ENCODE results near the gene BTRC. TPM values are rescaled to one million over a fixed set of nuclear protein-coding genes. Genes with fewer than 3 reads are reported as not detected.
A peak's percentile ranks its signal among the peaks of the same experiment; 100 is the strongest.

Gene BTRC
- total and polyA plus RNA-seq, 2 donors (not counting 3 experiments of a cell fraction or from before 2014, with no cell fraction given): 11.6 to 18.5 TPM

DNA sequence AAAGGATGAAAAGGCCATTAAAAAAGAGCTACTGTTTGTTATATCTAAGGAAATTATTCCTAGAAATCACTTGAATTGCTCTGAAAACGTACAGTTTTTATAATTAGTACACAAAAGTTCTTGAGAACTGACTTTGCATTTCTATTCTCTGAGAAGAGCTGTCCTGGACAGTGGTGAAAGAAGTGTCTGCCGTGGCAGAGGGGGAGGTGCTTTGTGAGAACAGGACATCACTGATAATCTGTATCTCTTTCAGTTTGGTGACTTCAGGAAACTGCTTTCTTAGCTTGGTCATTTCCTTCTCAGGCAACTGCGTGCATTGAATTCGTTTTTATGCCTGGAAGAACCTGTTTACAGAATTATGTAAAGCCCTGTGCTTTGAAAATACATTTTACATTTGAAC lies 182.0 kb downstream of the BTRC start:
- Histone ChIP-seq H3K9ac (replicated peaks; ENCODE audit: extremely low read depth, insufficient read depth, low read length) (no peak overlapping the region), H3K9me1 (replicated peaks; ENCODE audit: control insufficient read depth, extremely low read depth, insufficient read depth, low read length) (peaks cover 2% of the 10 kb centered on the region), H3K9me3 (replicated peaks; ENCODE audit: control insufficient read depth, insufficient read depth, low read length) (no peaks in the 10 kb centered on the region), H3K36me3 (ENCODE audit: control insufficient read depth in 2 of 2, extremely low read depth in 1 of 2, insufficient read depth in 2 of 2, low read length in 2 of 2) (peaks cover 0 to 2% of the 10 kb centered on the region in 2 experiments), H3K27me3 (ENCODE audit: control insufficient read depth in 2 of 2, insufficient read depth in 2 of 2, low read length in 2 of 2) (no peaks in the 10 kb centered on the region), H2AFZ (ENCODE audit: low read depth, low read length) (no peak overlapping the region), H3K4me2 (ENCODE audit: insufficient read depth, low read length) (peak overlapping the region; percentile 58), H3K27ac (ENCODE audit: insufficient read depth, low read depth, low read length) (peak overlapping the region; percentile 5), H3K4me3 (replicated peaks in 1 of 3; ENCODE audit: insufficient read depth in 1 of 3, low read depth in 1 of 3, low read length in 3 of 3) (no peak overlapping the region), H3K4me1 (ENCODE audit: control insufficient read depth, extremely low read depth, insufficient read depth, low read length) (peaks cover 15% of the 10 kb centered on the region), H4K20me1 (replicated peaks; ENCODE audit: control insufficient read depth, extremely low read depth, insufficient read depth, low read length) (no peaks in the 10 kb centered on the region), H3K79me2 (ENCODE audit: control insufficient read depth, insufficient read depth, low read length) (no peaks in the 10 kb centered on the region)
- dilution Hi-C loops (cut with MboI; ENCODE audit: extremely low pct_ligation_motif_present, low sequenced_read_pairs): no loop called here
- intact Hi-C loops (cut with micrococcal nuclease): no loop called here
- FAIRE-seq: peak; percentile 86
- no peak for TF ChIP-seq POLR2AphosphoS5 (IDR thresholded peaks at IDR 0.05; ENCODE audit: insufficient read depth, low read depth, low read length)
- no peak for TF ChIP-seq MYC (IDR thresholded peaks at IDR 0.05; ENCODE audit: low read depth, low read length)
- TF ChIP-seq JUN (IDR thresholded peaks at IDR 0.05; ENCODE audit: borderline replicate concordance, insufficient read depth, insufficient read length, low read depth): no peak
- peak; percentile 47 for TF ChIP-seq GATA2 (IDR thresholded peaks at IDR 0.05; ENCODE audit: insufficient read depth, insufficient read length, low read depth, low read length)
- peak; percentile 72 for DNase-seq (ENCODE audit: low read depth, low spot score)
- CTCF ChIA-PET: interaction anchor here (0.6 to 2.0 kb wide), 16 partner anchors 9 to 248 kb away, joined by 3 to 12 read pairs (median 4); no protein-coding TSS in a partner anchor
- POLR2A ChIA-PET: no interaction called here
- no TSS peak for BruUV-seq (replicated peaks)

DNA sequence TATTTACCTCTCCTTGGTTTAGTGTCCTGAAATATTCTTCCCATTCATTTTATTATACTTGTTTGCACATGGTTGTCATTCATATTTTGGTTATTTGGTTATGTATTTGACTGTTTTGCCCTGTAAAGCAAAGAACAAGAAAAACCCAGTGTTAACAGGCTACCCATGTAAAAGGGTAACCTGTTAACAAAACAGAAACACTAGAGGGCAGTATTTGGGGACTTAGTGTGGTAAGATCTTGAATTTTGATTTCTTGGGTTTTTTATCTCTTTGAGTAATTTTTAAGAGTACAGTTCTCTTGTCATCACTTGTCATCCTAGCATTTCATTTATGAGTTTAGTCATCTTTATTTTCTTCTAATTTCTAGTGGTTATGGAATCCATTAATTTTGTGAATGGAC lies 182.8 kb downstream of the BTRC start:
- intact Hi-C loops (cut with micrococcal nuclease) (no loop called here), dilution Hi-C loops (cut with MboI; ENCODE audit: extremely low pct_ligation_motif_present, low sequenced_read_pairs) (no loop called here)
- ChIA-PET POLR2A (no interaction called here), CTCF (interaction anchor here (1.3 to 2.0 kb wide), 4 partner anchors 10 to 164 kb away, joined by 3 to 12 read pairs (median 4); no protein-coding TSS in a partner anchor)
- no peaks in the 10 kb centered on the region for H3K9me3 ChIP-seq (replicated peaks; ENCODE audit: control insufficient read depth, insufficient read depth, low read length)
- no TSS peak for BruUV-seq (replicated peaks)
- no peak overlapping the region for H3K9ac ChIP-seq (replicated peaks; ENCODE audit: extremely low read depth, insufficient read depth, low read length)
- H3K36me3 ChIP-seq (ENCODE audit: control insufficient read depth in 2 of 2, extremely low read depth in 1 of 2, insufficient read depth in 2 of 2, low read length in 2 of 2): peaks cover 0 to 2% of the 10 kb centered on the region in 2 experiments
- DNase-seq (ENCODE audit: low read depth, low spot score) (peak; percentile 18), FAIRE-seq (peak; percentile 50)
- H3K27me3 ChIP-seq (ENCODE audit: control insufficient read depth in 2 of 2, insufficient read depth in 2 of 2, low read length in 2 of 2): no peaks in the 10 kb centered on the region
- no peak overlapping the region for H2AFZ ChIP-seq (ENCODE audit: low read depth, low read length)
- H3K27ac ChIP-seq (ENCODE audit: insufficient read depth, low read depth, low read length): no peak overlapping the region
- peaks cover 15% of the 10 kb centered on the region for H3K4me1 ChIP-seq (ENCODE audit: control insufficient read depth, extremely low read depth, insufficient read depth, low read length)
- no peaks in the 10 kb centered on the region for H3K79me2 ChIP-seq (ENCODE audit: control insufficient read depth, insufficient read depth, low read length)
- H3K4me3 ChIP-seq (replicated peaks in 1 of 3; ENCODE audit: insufficient read depth in 1 of 3, low read depth in 1 of 3, low read length in 3 of 3): no peak overlapping the region
- peak overlapping the region; percentile 58 for H3K4me2 ChIP-seq (ENCODE audit: insufficient read depth, low read length)
- no peaks in the 10 kb centered on the region for H4K20me1 ChIP-seq (replicated peaks; ENCODE audit: control insufficient read depth, extremely low read depth, insufficient read depth, low read length)
- TF ChIP-seq GATA2 (IDR thresholded peaks at IDR 0.05; ENCODE audit: insufficient read depth, insufficient read length, low read depth, low read length) (no peak), CTCF (IDR thresholded peaks at IDR 0.05; ENCODE audit: extremely low read depth in 1 of 2, insufficient read depth in 1 of 2, low read depth in 1 of 2, low read length in 2 of 2) (peak; percentile 20 to 31), FOS (IDR thresholded peaks at IDR 0.05; ENCODE audit: borderline replicate concordance, insufficient read depth, low read length) (no peak)
- TF ChIP-seq, protein P1, sequence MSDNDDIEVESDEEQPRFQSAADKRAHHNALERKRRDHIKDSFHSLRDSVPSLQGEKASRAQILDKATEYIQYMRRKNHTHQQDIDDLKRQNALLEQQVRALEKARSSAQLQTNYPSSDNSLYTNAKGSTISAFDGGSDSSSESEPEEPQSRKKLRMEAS (IDR thresholded peaks at IDR 0.05; ENCODE audit: insufficient read depth, insufficient read length): no peak
- peaks cover 2% of the 10 kb centered on the region for H3K9me1 ChIP-seq (replicated peaks; ENCODE audit: control insufficient read depth, extremely low read depth, insufficient read depth, low read length)
